GM18502 (cell line): Measurements from ENCODE around the gene PCDHB11.
"Not testable (repeated sequence)": the region's sequence is repeated elsewhere in the genome, so short reads cannot be mapped to it uniquely, and the experiment has no call there.

Source experiments
- ATAC-seq: cut with Tn5 transposase; IDR thresholded peaks from one replicate; pipeline ENCODE4 v1.9.1; 2021; ENCODE audit warnings: mild to moderate bottlenecking; ENCODE audit not compliant: unreplicated experiment, poor library complexity

The PCDHB11 gene

DNA sequence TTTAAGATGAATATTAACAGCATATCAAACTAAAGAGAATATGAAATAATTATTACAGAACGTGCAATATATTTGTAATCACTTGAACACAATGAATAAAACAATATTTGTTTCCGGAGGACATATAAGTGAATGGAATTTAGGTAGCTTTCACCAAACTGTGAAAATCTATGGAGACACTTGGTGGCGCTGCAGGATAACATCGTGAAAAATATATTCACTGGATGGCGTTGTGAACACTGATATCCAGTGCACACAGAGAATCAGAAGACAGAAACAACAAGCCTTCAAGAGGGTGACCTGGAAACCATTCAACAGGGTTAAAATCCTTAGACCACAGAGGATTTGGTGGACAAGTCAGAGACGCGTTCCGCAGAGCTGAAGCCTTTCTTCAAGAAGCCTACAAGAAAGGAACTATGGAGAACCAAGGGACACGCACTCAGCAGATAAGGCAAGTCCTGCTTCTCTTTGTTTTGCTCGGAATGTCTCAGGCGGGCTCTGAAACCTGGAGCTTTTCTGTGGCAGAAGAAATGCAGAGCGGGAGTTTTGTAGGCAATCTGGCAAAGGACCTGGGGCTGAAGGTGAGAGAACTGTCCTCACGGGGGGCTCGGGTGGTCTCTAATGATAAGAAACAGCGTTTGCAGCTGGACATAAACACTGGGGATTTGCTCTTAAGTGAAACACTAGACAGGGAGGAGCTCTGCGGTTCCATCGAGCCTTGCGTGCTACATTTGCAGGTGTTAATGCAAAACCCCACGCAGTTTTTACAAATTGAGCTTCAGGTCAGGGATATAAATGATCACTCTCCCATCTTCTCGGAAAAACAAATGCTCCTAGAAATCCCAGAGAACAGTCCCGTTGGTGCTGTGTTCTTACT, at the start of gene PCDHB11:
PCDHB11 (plus strand) TSS at position 269 of the 877 bp plus-strand sequence; CDS start at position 417, 148 bp downstream.
- ATAC-seq: no peak

DNA sequence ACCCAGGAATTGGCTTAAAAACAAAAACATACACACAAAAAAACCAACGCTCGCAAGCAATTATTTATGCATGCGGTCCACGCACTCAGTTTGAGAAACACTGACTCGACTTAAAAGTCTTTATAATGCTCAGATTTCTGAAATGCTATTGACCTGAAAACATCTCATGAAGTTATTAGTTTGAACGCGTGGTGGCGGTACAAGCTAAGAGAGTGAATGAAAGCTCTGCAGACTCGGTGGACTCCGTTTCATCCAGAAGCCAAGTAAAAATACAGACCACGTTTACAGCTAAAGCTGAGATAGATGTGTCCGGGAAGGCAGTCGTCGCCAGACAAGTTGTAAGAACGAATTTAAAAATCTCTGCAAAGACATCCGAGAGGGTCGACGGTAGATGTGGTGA, 49.6 kb upstream of the PCDHB11 start, which contains the start of gene PCDHB6:
PCDHB6 (plus strand) TSS at position 246 of the 400 bp plus-strand sequence. CDS start 201 bp downstream, outside the sequence.
- ATAC-seq: no peak

GRCh38 chr5:141150224-141150992, 49.0 kb upstream of the PCDHB11 start:
- no peak for ATAC-seq

DNA sequence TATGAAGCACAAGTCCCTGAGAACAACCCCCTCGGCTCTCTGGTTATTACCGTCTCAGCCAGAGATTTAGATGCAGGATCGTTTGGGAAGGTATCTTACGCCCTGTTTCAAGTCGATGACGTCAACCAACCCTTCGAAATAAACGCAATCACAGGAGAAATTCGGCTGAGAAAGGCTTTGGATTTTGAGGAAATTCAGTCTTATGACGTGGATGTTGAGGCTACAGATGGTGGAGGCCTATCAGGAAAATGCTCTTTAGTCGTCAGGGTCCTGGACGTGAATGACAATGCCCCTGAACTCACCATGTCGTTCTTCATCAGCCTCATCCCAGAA, 48.5 kb upstream of the PCDHB11 start:
- no peak for ATAC-seq

- not testable (repeated sequence) for ATAC-seq
Observed at GRCh38 chr5:141151632-141152031, 47.8 kb upstream of the PCDHB11 start.

- not testable (repeated sequence) for ATAC-seq
Observed at GRCh38 chr5:141152096-141152495, 47.3 kb upstream of the PCDHB11 start.

DNA sequence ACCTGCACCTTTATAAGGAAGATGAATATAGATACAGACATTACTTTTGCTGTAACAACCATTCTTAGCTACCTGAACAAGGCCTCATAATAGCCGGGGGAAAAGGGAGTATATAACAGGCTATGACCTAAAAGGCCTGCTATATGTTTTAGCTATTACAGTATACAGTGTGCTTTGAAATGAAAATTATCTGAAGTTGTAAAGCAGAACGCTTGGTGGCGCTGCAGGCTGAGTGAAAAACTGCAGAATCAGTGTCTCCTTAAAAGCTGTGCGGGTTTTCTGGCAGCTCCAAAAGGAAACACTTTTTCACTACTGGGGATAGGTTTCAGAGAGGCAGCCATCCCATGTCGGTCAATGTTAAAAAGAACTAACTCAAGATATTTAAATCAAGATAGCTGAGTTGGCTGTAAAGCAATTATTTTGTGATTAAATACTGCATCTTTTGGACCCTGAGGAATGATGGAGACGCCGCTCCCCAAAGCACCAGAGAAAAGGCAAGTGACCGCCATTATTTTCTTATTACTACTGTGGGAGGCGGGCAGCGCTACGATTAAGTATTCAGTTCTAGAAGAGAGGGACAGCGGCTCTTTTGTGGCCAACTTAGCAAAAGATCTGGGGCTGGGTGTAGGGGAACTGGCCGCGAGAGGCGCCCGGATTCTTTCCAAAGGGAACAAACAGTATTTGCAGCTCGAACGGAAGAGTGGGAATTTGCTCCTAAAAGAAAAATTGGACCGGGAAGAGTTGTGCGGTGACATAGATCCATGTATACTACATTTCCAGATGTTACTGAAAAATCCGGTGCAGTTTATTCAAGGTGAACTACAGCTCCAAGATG, 43.7 kb upstream of the PCDHB11 start:
- no peak for ATAC-seq

GRCh38 chr5:141157356-141157755, 42.1 kb upstream of the PCDHB11 start:
- not testable (repeated sequence) for ATAC-seq

DNA sequence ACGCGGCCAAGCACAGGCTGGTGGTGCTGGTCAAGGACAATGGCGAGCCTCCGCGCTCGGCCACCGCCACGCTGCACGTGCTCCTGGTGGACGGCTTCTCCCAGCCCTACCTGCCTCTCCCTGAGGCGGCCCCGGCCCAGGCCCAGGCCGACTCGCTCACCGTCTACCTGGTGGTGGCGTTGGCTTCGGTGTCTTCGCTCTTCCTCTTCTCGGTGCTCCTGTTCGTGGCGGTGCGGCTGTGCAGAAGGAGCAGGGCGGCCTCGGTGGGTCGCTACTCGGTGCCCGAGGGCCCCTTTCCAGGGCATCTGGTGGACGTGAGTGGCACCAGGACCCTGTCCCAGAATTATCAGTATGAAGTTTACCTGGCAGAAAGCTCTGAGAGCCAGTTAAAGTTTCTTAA, 41.5 kb upstream of the PCDHB11 start:
- not testable (repeated sequence) for ATAC-seq

DNA sequence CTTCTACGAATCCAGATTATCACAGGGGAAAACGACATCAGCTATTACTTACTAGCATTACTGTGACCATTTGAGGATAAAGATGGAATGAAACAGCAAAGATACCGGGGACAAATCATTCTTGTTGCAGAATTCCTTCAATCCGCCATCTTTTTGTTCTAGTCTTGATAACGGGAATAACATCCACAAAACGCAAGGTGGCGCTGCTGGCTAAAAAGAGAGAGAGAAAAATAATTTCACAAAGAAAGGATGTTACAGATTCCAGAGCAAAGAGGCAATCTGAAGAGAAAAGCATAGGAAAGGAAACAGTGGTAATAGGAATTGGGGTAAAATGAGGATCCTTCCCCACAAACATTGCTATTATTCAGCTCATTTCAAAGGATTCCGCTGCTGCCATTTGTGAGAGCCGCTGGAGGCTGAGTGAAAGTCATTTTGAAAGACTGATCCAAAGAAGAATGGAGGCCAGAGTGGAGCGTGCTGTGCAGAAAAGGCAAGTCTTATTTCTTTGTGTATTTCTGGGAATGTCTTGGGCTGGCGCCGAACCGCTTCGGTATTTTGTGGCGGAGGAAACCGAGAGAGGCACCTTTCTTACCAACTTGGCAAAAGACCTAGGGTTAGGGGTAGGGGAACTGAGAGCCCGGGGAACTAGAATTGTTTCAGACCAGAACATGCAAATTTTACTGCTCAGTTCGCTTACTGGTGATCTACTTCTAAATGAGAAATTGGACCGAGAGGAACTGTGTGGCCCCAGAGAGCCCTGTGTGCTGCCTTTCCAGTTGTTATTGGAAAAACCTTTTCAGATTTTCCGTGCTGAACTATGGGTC, 26.8 kb upstream of the PCDHB11 start, which contains the start of gene PCDHB7:
PCDHB7 (plus strand) TSS at position 264 of the 824 bp plus-strand sequence; CDS start at position 456, 192 bp downstream.
- no peak for ATAC-seq

DNA sequence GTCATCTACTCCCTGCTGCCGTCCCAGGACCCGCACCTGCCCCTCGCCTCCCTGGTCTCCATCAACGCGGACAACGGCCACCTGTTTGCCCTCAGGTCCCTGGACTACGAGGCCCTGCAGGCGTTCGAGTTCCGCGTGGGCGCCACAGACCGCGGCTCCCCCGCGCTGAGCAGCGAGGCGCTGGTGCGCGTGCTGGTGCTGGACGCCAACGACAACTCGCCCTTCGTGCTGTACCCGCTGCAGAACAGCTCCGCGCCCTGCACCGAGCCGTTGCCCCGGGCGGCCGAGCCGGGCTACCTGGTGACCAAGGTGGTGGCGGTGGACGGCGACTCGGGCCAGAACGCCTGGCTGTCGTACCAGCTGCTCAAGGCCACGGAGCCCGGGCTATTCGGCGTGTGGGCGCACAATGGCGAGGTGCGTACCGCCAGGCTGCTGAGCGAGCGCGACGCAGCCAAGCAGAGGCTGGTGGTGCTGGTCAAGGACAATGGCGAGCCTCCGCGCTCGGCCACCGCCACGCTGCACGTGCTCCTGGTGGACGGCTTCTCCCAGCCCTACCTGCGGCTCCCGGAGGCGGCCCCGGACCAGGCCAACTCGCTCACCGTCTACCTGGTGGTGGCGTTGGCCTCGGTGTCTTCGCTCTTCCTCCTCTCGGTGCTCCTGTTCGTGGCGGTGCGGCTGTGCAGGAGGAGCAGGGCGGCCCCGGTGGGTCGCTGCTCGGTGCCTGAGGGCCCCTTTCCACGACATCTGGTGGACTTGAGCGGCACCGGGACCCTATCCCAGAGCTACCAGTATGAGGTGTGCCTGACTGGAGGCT, 24.9 kb upstream of the PCDHB11 start:
- ATAC-seq: not testable (repeated sequence)

GRCh38 chr5:141175933-141176332, 23.5 kb upstream of the PCDHB11 start:
- ATAC-seq: no peak

- ATAC-seq: not testable (repeated sequence)
Observed at GRCh38 chr5:141177577-141178191, 21.7 kb upstream of the PCDHB11 start, which contains the start of gene PCDHB8. Gene PCDHB8 (plus strand): TSS chr5:141177790. CDS start chr5:141178035, 245 bp downstream.

DNA sequence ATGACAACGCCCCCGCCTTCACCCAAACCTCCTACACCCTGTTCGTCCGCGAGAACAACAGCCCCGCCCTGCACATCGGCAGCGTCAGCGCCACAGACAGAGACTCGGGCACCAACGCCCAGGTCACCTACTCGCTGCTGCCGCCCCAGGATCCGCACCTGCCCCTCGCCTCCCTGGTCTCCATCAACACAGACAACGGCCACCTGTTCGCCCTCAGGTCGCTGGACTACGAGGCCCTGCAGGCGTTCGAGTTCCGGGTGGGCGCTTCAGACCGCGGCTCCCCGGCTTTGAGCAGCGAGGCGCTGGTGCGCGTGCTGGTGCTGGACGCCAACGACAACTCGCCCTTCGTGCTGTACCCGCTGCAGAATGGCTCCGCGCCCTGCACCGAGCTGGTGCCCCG, 20.1 kb upstream of the PCDHB11 start:
- ATAC-seq: not testable (repeated sequence)

DNA sequence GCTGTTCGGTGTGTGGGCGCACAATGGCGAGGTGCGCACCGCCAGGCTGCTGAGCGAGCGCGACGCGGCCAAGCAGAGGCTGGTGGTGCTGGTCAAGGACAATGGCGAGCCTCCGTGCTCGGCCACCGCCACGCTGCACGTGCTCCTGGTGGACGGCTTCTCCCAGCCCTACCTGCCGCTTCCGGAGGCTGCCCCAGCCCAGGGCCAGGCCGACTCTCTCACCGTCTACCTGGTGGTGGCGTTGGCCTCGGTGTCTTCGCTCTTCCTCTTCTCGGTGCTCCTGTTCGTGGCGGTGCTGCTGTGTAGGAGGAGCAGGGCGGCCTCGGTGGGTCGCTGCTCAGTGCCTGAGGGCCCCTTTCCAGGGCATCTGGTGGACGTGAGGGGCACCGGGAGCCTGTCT, 19.6 kb upstream of the PCDHB11 start:
- ATAC-seq: not testable (repeated sequence)

- no peak for ATAC-seq
Observed at GRCh38 chr5:141180313-141180712, 19.1 kb upstream of the PCDHB11 start.

DNA sequence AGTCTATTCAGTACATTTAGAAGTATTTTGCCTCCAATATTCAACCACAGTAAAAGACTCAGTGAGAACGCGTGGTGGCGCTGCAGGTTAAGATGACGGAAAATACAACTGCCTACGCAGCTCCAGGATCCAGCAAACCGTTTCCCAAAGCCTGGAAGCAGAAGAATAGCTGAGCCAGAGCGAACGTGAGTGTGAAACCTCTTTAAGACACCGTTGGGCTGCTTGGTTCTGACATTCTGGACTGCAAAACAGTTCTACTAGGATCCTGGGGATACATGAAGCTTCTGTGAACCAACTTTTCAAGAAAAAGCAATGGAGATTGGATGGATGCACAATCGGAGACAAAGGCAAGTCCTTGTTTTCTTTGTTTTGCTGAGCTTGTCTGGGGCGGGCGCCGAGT, 17.2 kb upstream of the PCDHB11 start, which contains the start of gene PCDHB16:
PCDHB16 (plus strand) TSS at position 140 of the 400 bp plus-strand sequence; CDS start at position 313, 173 bp downstream.
- no peak for ATAC-seq
